ENCODE measurements around the gene IAH1. TPM values are rescaled to one million over a fixed set of nuclear protein-coding genes. Genes with fewer than 3 reads are reported as not detected.

IAH1 gene
- total and polyA plus RNA-seq, 4 donors: 19.2 to 62.1 (median 27.0) TPM

- Histone ChIP-seq H3K4me3 (ENCODE audit: low read depth in 1 of 3, low read length in 3 of 3) (no peak overlapping the region), H3K4me1 (ENCODE audit: control insufficient read depth in 4 of 4, insufficient read depth in 4 of 4, low read length in 3 of 4) (peaks cover 2 to 16% (median 7%) of the 10 kb centered on the region in 4 donors), H3K27me3 (ENCODE audit: control insufficient read depth in 4 of 4, insufficient read depth in 4 of 4, low read length in 3 of 4) (no peaks in the 10 kb centered on the region), H3K27ac (ENCODE audit: low read depth in 1 of 2, low read length in 2 of 2) (no peak overlapping the region), H3K9me3 (ENCODE audit: control insufficient read depth in 4 of 4, low read length in 3 of 4) (no peaks in the 10 kb centered on the region), H3K36me3 (ENCODE audit: control insufficient read depth in 4 of 4, insufficient read depth in 3 of 4, low read depth in 1 of 4, low read length in 3 of 4) (peaks cover 0 to 4% (median 1%) of the 10 kb centered on the region in 4 donors), H3K9ac (ENCODE audit: low read depth in 1 of 2, low read length in 2 of 2) (no peak overlapping the region)
- TF ChIP-seq HNF4G (IDR thresholded peaks at IDR 0.05) (no peak), HNF4A (conservative IDR thresholded peaks at IDR 0.05) (no peak), RAD21 (IDR thresholded peaks at IDR 0.05) (no peak), EGR1 (IDR thresholded peaks at IDR 0.05; ENCODE audit: low read depth in 2 of 2) (no peak), FOXA2 (IDR thresholded peaks at IDR 0.05) (no peak), ATF3 (IDR thresholded peaks at IDR 0.05) (no peak)
- 95% methylated on average over 5 of the region's 5 CpGs for WGBS
- DNase-seq (ENCODE audit: low spot score): no peak
Measured at GRCh38 chr2:9471206-9471605, 3.1 kb upstream of the IAH1 start.

- H3K27ac ChIP-seq (ENCODE audit: low read depth in 1 of 2, low read length in 2 of 2): no peak overlapping the region
- H3K9ac ChIP-seq (ENCODE audit: low read depth in 1 of 2, low read length in 2 of 2): no peak overlapping the region
- TF ChIP-seq NR2F2 (IDR thresholded peaks at IDR 0.05) (no peak), RXRA (IDR thresholded peaks at IDR 0.05) (no peak), FOXA2 (IDR thresholded peaks at IDR 0.05) (no peak), GABPA (IDR thresholded peaks at IDR 0.05 in 1 of 2, conservative IDR thresholded peaks at IDR 0.05 in 1 of 2) (no peak), FOXA1 (IDR thresholded peaks at IDR 0.05) (no peak), CTCF (IDR thresholded peaks at IDR 0.05; ENCODE audit: low read depth, low read length, missing input control) (no peak), ZBTB33 (IDR thresholded peaks at IDR 0.05) (no peak), RAD21 (IDR thresholded peaks at IDR 0.05) (no peak), ATF3 (IDR thresholded peaks at IDR 0.05) (no peak), TAF1 (conservative IDR thresholded peaks at IDR 0.05) (no peak), EGR1 (IDR thresholded peaks at IDR 0.05; ENCODE audit: low read depth in 2 of 2) (no peak), REST (IDR thresholded peaks at IDR 0.05) (no peak), YY1 (IDR thresholded peaks at IDR 0.05) (no peak), JUND (IDR thresholded peaks at IDR 0.05) (no peak), SP1 (IDR thresholded peaks at IDR 0.05) (no peak)
- H3K27me3 ChIP-seq (ENCODE audit: control insufficient read depth in 4 of 4, insufficient read depth in 4 of 4, low read length in 3 of 4): no peaks in the 10 kb centered on the region
- H3K4me1 ChIP-seq (ENCODE audit: control insufficient read depth in 4 of 4, insufficient read depth in 4 of 4, low read length in 3 of 4): peaks cover 2 to 16% (median 7%) of the 10 kb centered on the region in 4 donors
- 98% methylated on average over 9 of the region's 9 CpGs for WGBS
- H3K9me3 ChIP-seq (ENCODE audit: control insufficient read depth in 4 of 4, low read length in 3 of 4): no peaks in the 10 kb centered on the region
- peaks cover 0 to 7% (median 1%) of the 10 kb centered on the region in 4 donors for H3K36me3 ChIP-seq (ENCODE audit: control insufficient read depth in 4 of 4, insufficient read depth in 3 of 4, low read depth in 1 of 4, low read length in 3 of 4)
- DNase-seq (ENCODE audit: low spot score): no peak
- no peak overlapping the region for H3K4me3 ChIP-seq (ENCODE audit: low read depth in 1 of 3, low read length in 3 of 3)
Measured at GRCh38 chr2:9472511-9472910, 1.8 kb upstream of the IAH1 start.

All from liver (tissue), 9 donors.